Stomach (tissue), 4 donors: Measurements from ENCODE around the gene FBXL7.

ENCODE experiments used
- POLR2AphosphoS5 ChIP-seq, 3 donors: sonication (generic); formaldehyde crosslinking; IDR thresholded peaks; one replicate each; pipeline ENCODE4 v1.6.1; 2016; ENCODE audit warnings: antibody characterized with exemption in 3 of 3
- TF ChIP-seq, protein P1 (sequence below), 7 experiments: fragments of 450-650 bp in 4 of 7; fragments of 200-600 bp in 3 of 7; sonication (generic) in 3 of 7; IDR thresholded peaks; one replicate each; pipeline ENCODE4 v1.5.1; 2016 to 2019; ENCODE audit warnings: antibody characterized with exemption in 7 of 7, control low read depth in 2 of 7, mild to moderate bottlenecking in 1 of 7

DNA sequence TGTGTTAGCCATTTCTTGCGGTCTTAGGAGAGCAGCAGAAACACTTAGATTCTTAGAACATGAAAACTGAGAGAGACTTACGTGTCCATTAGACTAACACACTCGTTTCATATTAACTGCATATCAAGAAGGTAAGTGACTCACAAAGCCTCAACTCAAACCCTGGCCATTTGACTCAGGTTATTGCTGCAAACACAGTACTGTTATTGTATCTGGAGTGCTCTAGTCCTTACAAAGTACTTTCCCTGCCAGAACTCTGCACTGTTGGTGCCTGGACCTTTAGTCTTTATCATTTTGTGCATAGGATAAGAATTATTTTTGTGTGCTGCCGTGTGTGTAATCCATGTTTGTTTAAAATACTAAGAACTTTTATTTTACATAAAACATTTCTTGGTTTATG is 155.7 kb downstream of the FBXL7 start:
- TF ChIP-seq POLR2AphosphoS5 (IDR thresholded peaks at IDR 0.05) = no peak
- TF ChIP-seq, protein P1, sequence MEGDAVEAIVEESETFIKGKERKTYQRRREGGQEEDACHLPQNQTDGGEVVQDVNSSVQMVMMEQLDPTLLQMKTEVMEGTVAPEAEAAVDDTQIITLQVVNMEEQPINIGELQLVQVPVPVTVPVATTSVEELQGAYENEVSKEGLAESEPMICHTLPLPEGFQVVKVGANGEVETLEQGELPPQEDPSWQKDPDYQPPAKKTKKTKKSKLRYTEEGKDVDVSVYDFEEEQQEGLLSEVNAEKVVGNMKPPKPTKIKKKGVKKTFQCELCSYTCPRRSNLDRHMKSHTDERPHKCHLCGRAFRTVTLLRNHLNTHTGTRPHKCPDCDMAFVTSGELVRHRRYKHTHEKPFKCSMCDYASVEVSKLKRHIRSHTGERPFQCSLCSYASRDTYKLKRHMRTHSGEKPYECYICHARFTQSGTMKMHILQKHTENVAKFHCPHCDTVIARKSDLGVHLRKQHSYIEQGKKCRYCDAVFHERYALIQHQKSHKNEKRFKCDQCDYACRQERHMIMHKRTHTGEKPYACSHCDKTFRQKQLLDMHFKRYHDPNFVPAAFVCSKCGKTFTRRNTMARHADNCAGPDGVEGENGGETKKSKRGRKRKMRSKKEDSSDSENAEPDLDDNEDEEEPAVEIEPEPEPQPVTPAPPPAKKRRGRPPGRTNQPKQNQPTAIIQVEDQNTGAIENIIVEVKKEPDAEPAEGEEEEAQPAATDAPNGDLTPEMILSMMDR (IDR thresholded peaks at IDR 0.05) = no peak
